GM19193 (cell line): ENCODE data around the gene MORC1.

Experiments
- POLR2A ChIP-seq: IDR thresholded peaks from 4 replicates; pipeline ENCODE4 v1.6.1; 2011; ENCODE audit not compliant: insufficient read depth, insufficient read length; ENCODE audit errors: extremely low read depth

Gene MORC1

DNA sequence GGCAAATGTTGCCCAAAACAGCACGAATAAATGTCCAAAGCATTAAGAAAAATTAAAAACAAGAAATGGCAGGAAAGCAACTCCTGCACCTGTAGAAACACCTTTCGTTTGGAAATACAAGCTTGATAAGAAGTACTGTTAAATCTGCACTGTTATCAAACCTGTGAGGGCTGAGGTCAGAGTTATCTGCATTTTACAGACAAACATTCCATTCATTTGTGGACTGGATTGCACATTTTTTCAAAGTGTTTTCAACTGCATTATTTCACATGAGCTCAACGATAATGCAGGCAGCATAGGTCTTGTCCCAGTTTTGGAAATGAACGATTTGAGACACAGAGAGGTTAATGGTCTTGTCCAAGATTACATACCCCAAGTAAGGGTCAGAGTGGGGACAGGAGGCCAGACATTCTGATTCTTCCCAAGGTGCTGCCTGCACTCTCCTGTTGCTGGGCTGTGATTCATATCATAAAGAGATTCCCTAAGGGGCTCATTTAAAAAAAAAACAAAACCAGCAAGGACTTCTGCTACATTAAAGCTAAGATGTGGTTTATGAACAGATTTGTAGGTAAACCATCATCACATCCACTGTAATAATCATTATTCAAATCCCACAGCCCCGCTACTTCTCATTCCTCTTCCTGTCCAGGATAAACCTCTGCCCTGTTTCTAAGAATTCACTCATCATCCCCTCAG lies 177.2 kb downstream of the MORC1 start:
- TF ChIP-seq POLR2A, result no peak

DNA sequence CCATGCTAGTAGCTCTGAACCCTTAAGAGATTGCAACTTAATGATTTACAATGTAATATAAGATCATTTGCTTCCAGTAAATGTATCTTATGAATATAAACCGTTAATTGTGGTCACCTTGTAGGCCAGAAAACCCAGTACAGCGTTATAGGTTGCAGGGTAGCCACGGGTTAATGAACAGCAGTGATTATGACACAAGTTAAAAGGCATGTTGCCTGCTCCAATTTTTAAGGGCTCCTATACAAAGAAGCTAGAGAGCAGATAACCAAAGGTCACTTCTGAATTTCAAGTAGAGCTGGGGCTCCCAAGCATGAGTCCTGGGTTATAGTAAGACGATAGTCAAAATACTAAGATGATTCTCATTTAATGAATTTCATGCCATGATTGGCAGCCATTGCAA lies 177.8 kb downstream of the MORC1 start:
- no peak for TF ChIP-seq POLR2A

DNA sequence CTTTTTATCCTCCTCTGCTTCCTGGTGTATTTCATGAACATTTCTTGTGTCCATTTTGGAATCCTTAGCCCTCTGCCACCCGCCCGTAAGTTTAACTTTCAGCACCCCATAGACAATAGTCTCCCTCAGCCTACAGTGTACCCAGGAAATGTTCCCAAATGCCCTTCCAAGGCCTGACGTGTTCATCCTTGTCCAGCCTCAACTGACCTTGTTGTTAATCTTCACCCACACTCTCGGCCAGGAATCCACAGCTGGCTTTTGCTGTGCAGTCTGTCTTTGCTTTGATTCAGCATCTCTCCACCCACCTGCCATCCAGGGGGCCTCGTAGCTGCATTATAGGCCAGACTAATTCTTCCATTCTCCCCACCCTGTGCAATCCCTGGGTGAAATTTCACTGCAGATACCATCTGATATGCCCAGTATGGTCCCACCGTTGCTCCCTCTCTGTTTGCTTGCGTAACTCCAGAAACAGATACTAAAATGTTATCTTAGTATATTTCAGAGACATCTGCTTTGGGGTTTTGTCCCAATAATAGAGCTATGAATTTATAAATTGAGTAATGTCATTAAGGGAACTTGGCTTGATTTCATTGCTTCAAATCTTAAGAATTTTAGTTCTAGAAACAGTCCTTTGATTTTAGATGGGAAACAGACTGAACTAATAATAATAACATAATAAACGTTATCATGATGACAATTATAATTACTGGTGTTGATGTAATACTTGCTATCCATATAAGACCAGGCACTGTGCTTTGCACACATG lies 180.8 kb downstream of the MORC1 start:
- no peak for TF ChIP-seq POLR2A

- no peak for TF ChIP-seq POLR2A
Observed at GRCh38 chr3:108931035-108931434, 186.9 kb downstream of the MORC1 start.

DNA sequence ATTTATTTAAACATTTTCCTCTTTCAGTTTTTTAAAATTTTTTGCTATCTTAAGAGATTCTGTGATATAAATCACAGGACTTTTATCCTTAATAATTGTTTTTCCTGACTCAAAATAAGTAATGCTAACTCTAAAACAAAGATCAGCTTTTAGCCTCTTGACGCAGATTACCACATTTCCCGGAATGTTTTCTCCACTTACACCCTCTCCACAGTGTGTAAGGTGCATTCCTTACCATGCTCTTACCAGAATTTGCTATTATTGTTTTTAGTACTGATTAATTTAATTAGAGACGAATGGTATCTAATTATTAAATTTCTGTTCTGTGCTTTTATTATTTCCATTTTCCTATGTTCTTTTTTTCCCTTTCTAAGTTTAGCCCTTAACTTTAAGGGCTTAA lies 199.1 kb downstream of the MORC1 start:
- TF ChIP-seq POLR2A, result no peak

DNA sequence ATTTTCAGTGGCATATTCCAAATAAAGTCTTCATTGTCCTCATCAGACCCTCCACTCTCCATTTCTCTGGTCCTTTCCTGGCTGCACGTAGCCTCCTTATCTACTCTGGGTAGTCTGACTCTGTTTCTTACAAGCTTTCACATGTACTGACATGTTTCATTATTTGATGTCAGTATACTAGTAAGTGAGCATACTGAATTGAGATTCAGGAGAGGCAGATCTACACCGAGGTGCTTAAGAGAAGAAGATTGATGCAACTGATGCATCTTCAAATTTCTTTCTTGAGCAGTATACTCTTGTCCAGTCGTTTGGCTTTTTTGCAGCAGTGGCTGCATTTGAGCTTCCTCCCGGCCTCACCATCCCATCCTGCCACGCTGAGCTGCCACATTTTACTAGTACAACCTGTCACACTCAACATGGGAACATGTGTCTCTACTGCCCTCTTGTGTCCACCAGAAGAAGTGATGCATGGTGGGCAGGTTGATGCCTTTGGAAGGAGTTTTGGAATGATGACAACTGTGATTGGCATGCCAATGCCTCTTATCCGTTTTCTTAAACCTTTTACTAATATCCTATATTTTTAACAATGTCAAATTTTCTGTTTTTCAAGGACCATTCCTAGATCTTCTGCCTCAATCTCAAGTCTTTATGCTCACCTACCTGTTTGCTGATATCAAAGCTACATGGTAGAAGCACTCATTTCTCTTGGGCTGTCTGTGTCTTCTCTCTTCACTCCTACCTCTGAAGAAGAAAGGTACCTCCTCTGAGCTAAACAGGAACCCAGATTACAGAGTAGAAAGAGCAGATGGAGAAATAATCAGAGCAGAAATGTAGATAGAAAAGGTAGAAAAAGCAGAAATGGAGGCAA lies 202.9 kb downstream of the MORC1 start:
- no peak for TF ChIP-seq POLR2A

DNA sequence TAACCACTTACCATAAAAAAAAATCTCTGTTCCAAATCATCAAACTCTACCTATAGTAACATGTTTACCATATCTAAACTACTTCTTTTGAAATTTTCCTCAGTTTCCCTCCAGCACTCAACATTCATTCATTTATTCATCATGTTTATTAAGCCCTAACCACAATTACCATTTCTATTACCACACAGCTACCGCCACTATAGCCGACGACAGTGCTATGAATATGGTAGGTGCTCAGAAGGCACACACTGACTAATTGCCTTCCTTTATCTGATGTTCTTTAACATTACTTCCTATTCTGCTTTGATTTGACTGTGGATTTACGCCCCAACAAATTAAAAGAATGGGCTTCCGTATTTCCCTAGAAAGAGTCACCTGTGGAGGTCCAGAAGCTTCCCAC lies 208.1 kb downstream of the MORC1 start:
- no peak for TF ChIP-seq POLR2A
